Measurements from ENCODE around the gene TAL1.
"Not testable (repeated sequence)": the region's sequence is repeated elsewhere in the genome, so short reads cannot be mapped to it uniquely, and the experiment has no call there.

TAL1 gene

DNA sequence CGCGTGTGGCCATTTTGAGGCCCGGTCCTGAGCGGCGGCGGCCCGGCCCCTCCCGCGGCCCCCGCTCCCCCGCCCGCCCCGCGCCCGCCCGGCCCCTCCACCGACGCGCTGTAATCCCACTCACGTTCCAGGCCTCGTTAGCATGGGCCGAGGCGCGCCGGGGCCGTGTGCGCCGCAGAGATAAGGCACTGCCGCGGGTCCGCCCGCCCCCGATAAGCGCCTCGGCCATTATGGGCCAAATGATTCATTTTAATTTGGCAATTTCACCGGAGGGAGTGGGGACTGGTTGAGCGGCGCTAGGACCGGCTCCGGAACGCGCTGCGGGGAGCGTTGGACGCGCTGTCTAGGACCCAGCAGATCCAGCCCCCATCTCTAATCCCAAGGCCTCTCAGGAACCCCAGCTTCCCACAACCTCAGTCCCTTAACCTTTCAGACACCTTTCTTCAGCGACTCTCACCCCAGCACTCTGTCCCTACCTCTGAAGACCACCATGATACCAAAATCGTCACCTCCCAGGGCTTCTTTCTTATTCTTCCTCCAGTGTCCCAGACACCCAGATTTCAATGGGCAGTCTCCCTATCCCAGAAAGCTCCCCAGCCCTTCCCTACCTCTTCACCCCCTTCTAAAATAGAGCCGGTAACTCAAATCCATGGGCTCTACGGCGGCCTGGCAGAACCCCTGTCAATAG, at the start of gene TAL1:
Gene TAL1 (minus strand): TSS at position 39 of the 688 bp plus-strand sequence. CDS start 6,337 bp downstream, outside the sequence.
- no peak for DNase-seq

DNA sequence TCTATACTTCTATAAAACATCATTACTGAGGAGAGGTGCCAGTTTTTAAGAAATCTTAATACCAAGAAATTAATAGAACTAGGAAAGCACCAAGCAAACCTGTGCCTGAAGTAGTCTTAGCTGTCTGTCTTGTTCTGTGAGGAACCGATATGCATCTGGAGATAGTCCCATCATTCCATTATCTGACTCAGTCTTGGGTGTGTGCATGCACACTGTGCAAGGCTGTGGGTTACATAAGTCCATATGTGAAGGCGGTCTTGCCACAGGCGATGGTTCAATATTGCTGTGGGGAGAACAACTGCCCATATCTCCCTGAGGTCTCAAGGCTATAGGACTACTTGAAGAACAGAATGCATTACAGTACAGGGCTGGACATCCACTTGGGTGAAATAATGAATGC, 48.1 kb upstream of the TAL1 start:
- DNase-seq: no peak

DNA sequence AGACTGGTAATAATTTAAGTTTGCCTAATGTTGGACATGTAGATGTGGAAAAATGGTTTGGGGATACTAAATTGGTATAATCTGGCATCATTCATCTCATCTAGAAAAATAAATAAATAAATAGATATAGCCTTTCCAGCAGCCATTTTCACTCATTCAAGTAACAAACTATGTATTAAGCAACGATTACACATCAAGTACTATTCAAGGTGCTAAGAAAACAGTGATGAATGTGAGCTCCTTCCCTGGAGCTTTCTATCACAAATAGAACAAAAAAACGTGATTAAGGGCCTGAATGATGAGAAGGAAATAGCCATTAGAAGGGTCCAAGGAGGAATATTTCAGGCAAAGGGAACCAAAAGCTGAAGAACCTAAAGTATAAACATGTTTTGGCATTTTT, 44.8 kb upstream of the TAL1 start:
- no peak for DNase-seq

DNA sequence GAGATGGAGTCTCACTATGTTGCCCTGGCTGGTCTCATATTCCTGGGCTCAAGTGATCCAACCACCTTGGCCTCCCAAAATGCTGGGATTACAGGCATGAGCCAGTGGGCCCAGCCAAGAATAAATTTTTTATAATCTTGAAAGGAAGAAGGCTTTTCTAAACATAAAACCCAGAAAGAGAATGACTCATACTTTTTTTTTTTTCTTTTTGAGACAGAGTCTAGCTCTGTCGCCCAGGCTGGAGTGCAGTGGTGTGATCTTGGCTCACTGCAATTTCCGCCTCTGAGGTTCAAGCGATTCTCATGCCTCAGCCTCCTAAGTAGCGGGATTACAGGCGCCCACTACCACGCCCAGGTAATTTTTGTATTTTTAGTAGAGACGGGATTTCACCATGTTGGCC, 43.8 kb upstream of the TAL1 start:
- not testable (repeated sequence) for DNase-seq

DNA sequence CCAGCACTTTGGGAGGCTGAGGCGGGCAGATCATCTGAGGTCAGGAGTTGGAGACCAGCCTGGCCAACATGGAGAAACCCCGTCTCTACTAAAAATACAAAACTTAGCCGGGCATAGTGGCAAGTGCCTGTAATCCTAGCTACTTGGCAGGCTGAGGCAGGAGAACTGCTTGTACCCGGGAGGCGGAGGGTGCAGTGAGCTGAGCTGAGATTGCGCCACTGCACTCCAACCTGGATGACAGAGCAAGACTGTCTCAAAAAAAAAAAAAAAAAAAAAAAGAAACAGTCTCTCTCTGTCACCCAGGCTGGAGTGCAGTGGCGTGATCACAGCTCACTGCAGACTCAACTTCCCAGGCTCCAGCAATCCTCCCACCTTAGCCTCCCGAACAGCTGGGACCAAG, 33.5 kb upstream of the TAL1 start:
- not testable (repeated sequence) for DNase-seq

DNA sequence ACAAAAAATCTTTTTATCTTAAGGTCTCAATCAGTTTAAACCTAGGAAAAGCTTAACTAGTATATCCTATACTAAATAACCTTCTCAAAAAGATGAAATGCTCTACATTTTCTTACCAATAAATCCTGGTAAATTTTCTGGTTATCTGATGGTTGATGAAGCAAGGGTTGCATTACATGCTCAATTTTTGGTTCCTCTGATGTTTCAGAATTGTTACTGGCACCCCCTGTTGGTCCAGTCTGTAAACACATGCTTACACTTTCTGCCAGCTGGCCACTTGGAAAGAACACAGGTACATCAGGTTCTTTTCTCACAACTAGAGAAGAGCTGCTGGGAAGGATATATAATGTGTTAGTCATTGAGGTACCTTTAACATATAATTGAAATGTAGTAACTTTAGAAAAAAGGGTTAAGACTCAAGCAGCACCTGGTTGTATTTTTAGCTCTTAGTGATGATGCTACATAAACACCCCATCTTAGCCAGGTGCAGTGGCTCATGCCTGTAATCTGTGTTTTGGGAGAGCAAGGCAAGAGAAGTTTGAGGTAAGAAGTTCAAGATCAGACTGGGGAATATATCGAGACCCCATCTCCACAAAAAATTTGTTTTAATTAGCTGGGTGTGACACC, 30.9 kb upstream of the TAL1 start:
- peak; percentile 37 for DNase-seq

DNA sequence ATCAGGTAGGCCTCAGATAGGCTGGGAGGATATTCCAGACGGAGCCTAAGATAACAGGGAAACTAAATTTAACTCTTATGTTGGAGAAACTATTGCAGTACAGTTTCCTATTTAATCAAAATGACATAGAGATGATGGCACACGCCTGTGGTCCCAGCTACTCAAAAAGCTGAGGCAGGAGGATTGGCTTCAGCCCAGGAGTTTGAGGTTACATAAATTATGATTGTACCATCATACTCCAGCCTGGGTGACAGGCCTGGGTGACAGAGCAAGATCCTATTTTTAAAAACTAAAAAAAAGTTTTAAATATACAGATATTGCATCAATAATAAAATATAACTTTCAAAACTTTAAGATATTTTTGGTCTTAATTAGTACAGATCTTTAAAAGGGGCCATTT, 25.2 kb upstream of the TAL1 start:
- no peak for DNase-seq

DNA sequence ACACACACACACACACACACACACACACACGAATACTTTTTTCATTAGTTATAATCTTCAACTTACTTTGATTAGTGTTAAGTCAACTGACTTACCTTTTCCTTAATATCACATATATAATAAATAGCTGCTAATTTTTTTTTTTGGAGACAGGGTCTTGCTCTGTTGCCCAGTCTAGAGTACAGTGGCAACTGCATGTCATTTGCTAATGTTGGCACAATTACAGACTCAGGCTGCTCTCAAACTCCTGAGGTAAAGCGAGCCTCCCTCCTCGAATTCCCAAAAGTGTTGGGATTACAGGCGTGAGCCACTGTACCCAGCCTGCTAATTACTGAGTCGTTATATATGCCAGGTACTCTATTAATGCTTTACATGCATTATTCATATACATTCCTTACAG, 20.8 kb upstream of the TAL1 start:
- no peak for DNase-seq

DNA sequence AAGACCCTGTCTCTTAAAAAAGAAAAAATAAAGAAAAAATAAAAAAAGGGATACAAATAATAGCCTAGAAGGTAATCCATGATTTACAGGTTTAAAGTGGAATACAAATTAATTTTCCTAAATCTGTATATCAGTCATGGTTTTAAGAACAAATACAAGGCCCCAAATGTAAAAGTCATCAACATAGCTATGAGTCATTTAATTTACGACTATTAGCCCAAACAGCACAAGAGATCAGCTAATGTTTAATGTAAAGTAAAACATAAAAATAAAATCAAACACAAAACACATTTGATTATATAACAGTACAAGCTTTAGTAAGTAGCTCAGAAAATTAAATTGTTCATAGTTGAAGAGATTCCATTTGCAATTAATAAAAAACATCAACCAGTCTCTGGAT, 20.3 kb upstream of the TAL1 start:
- no peak for DNase-seq

DNA sequence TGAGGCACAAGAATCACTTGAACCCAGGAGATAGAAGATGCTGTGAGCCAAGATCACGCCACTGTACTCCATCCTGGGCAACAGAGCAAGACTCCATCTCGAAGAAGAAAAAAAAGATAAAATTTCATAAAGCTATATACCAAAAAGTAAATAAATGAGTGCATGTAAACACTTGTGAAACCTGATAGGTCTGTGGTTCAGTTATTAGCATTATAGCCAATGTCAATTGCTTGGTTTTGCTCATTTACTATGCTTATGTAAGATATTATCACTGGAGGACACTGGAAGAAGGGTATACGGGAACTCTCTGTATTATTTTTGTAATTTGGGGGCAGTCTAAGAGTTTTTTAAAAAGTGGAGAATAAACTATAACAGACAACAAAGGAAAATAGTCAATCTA, 17.7 kb upstream of the TAL1 start:
- no peak for DNase-seq

DNA sequence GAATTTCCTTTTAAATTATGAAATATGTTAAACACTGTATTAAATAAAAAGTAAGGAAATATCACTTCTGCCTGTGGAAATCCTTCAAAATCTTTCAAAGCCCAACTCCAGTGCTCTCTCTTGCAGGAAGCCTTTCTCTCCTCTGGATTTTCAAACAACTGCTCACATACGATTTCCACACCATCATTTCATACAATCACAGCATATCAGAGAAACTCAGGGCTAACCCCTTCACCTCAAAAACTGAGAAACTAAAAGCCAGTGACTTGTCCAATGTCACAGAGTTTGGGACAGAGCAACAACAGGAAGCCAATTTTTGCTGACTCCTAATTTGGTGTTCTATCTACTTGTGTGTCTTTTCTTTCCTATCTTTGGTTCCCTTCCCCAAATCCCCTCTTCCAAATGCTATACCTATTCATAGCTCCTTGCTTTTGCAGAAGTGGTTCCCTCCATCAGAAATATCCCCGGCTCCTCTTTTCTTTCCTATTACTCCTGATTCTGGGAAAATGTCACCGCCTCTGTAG, 12.4 kb upstream of the TAL1 start:
- DNase-seq: no peak

DNA sequence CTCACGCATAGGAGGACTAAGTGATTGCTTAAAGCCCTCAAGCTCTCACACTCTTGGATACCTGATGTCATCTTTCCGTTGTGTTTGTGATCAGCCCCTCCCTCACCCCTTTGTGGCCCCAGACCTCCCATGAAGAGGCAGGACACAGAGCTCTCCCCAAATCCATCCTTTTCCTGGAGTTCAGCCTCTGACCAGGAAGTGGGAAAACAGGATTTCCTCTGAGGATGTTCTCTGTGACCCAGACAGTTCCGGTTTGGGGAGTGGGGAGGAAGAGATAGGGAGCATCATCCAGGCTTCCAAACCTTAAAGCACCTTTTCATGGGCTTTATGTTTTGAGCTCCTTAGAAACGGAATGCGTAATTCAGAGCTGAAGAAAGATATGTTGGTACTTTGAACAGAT, 11.9 kb upstream of the TAL1 start:
- DNase-seq: no peak

DNA sequence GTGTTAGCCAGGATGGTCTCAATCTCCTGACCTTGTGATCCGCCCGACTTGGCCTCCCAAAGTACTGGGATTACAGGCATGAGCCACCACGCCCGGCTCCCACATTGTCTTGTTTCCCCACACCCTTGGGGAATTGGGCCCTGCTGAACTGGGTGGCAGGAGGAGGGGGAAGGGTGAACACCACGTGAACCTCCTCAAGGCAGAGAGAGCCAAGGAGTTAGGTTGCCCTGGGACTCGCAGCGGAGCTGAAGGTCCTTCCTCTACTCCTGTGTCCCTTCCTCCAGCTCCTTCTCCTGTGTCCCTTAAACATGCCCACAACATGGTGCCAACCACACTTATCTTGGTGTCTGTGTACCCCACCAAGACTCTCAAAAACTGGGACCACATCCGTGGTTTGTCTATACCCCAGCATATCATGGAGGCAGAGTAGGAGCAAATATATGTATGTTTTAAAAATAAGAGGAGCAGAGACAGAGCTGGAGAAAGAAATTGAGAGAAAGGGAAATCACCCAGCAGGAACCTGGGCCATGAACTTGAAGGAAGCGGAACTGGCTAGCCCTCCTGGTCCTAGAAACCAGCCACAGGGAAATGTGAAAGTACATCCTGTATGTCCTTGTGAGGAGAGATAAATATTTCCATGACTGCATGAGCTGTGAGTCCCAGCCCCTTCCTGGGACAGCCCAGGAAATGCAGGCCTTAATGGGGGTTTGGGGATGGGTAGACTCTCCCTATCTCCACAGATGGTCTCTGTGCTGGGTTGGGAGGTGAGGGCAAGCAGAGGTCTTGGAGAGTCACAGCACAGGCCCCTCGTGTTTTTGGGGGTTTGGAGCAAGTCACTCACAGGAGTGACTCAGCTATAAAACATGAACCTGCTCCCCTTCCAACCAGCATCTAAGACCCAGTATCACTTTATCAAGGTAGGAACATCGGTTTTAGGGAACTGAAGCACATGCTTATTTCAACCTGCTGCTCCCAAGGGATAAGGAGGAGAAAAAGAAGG, 9.4 kb upstream of the TAL1 start:
- DNase-seq: no peak

DNA sequence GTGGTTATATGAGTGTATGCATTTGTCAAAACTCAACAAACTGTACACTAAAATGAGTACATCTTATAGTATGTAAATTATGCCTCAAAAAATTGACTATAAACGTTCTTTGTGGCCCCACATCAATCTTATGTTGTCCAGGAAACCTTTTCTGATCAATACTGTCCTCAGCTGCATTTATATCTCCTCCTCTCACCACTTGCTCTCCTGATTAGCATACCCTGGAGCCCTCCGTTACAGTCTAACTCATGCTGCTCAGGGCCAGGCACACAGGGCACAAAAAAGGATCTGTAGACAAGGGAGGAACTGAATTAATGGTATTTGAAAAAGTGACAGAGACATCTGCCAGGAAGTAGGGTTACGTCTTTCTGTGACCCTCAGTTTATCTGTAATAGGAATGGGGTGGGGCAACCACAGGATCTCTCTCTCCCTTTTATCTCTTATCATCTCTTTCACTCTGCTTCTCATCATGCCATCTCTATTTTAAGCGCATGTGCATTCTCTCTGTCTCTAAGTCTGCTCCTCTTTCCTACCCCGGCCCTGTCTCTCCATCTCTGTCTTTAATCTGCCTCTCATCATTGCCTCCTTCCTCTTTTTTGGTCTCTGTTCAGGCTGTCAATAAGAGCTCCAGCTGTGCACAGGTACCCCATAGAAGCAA, 7.0 kb upstream of the TAL1 start:
- no peak for DNase-seq

DNA sequence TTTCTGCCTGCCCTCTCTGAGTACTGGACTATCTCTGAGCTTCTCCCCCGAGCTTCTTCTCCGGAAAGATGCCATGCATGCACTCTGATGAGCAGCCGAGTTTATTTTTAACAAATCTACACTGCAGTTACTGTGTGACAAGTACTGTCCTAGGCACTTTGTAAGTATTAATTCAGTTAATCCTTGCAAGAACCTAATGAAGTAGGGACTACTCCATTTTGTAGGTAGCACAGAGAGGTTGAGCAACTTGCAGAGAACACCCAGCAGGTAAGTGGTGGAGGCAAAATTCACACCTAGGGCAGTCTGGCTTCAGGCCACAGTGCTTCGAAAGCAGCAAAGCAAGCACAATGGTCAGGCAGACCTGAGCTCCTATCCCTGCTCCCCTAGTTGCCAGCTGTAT, 3.8 kb upstream of the TAL1 start:
- no peak for DNase-seq

DNA sequence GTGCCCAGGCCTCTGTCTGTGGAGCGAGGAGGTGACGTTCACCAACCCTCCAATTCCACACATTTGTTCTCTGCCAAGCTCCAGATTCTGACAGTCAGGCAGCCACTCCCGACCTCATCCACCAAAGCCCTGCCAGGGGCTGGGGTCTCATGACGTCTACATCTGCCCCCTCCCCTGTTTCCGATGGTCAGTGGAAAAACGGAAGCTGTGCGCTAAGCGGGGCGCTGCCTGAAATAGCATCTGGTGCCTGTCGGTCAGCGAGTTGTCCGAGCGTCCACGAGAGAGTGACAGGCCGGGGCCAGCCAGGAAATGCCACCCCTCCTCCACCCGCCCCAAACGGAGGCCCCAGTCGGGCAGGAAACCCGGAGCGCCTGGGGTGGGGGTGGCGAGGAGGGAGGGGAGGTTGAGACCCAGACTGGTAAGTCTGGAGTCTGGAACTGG, 3.2 kb upstream of the TAL1 start:
- DNase-seq: no peak

DNA sequence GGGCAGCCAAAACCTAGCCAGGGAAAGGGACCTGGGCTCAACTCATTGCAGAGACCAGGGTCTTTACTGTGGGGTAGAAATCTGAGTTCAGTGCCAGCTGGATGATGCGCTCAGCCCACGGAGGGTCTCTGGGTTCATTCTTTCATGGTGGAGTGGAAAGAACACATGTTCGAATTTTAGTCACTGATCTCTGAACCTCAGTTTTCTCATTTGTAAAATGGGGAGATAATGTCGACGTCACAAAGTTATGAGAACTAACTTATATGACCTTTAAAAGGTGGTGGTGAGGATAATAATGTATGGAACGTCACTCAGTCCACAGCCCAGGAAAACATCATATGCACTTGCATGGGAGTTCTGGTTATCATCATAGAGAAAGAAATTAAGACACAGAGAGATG, 1.2 kb upstream of the TAL1 start:
- DNase-seq: no peak

DNA sequence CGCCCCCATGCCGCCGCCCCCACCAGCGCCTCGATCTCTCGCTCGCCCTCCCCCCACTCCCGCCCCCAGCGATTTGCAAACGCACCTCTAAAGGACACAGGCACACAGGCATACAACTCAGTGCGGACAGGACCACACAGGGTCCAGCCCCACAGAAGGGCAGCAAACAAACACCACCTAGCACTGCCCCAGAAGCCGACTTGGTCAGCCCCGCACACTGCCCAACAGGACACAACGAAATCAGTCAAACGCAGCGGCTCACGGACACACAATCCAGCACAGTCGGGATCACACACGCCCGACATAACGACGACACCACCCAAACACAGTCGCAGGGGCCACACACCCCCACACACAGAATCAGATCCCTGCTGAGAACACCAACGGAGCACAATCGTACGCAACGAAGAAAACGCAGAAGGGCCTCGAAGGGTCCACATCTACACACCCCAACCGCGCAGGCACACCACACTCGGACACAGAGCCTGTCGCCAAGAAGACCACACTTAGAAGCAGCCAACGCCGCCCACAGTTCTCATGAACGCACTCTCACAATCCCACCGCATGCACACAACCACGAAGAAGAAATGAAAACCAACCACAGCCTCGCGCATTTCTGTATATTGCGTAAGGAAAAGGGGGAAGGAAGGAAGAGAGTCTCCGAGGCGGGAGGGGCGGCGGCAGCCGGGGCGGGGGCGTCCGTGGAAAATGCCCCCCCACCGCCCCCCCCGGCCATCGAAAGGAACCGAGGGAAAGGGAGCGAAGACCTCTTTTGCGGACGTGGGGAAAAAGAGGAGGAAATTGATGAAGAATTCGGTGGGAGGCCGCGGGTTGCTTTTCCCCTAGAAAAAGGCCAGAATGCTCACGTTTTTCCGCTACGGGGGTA, 481 bp downstream of the TAL1 start:
- DNase-seq: no peak

DNA sequence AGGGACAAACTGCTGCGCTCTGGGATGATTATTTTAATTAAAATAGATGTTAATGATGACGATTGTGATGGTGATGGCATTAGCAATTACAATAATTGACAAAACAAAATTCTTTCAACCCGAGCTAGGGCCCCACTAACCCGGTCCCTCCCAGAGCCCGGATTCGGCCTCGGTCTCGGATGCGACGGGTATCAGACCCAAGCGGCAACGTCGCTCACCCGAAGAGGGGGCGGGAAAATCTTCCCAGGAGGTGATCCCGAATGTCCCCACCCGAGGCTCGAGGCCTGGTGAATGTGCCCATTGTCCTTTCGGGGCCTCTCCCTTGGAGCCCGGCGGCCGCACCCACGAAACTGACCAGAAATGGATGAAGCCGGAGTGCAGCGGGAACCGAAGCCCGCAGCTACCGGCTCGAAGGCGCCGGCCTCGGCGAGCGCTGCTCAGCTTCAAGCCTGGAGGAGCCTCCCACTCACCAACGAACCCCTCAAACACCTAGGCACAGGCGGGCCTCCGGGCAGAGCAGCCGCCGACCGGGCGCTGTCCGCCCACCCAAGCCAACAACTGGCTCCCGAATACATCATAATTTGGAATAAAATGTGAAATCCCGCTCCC, 1.2 kb downstream of the TAL1 start:
- no peak for DNase-seq

DNA sequence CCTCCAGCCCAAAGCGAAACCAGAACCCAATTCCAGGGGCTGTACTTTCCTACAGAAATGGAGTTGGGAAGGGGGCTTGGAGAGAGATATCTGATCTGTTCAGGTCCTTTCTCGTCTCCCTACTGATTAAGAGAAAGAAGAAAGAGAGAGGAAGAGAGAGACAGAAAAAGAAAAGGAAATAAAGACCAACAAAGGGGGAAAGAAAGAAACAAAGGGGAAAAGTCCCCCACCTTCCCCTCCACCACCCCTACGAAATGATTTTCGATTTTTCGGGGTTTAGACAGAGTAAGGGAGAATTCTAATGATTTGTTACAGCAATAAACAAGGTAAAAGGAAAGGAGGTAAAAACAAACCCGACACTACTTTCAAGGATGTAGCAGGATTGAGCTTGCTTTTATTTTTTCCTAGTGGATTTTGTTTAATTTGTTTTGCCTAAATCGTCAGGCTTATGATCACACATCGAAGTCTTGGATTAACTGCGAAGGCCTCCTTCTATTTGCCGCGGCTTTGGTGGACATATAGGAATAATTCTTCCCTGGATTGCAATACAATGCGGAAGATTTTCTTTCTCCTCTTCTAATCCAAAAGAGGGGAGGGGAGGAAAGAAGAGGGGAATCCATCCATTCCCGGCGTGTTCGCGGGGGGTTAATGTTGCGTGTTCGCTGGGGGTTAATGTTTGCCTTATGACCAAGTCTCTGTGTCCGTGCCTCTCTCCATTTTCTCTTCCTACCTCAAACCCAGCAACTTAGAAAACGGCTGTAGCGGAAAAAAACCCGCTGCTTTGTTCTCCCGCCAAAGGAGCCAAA, 1.9 kb downstream of the TAL1 start:
- no peak for DNase-seq

Data from NCI-H1694 treated with DMSO at 0.1 percent for 48 hours (cell line).